Fibroblast of the aortic adventitia (primary cell): ENCODE data around the gene KIF16B. TPM values are rescaled to one million over a fixed set of nuclear protein-coding genes. Genes with fewer than 3 reads are reported as not detected.

ENCODE experiments used
- DNase-seq: peaks from one replicate; pipeline ENCODE4 v3.0.0-alpha.2; 2010; ENCODE audit warnings: low read depth
- H3K4me3 ChIP-seq: 2 replicates; pipeline ENCODE4 v1.5.1; 2011; ENCODE audit warnings: low read depth, mild to moderate bottlenecking, control low read depth, low read length, moderate library complexity
- CTCF ChIP-seq: IDR thresholded peaks from 2 replicates; pipeline ENCODE4 v1.5.1; 2011; ENCODE audit warnings: mild to moderate bottlenecking, low read length, control low read depth, inconsistent platforms; ENCODE audit not compliant: insufficient read depth
- total RNA-seq: library from RNA; depleted of rRNA; stranded (reverse); fragments of >200 nt; gene quantifications from 2 replicates; pipeline ENCODE4 v1.2.3, GENCODE V29; 2012; ENCODE audit warnings: low replicate concordance

The KIF16B gene
- total RNA-seq, 1 donor: 14.5 TPM

- no peak for TF ChIP-seq CTCF
- no peak for DNase-seq
- H3K4me3 ChIP-seq: no peak overlapping the region
These were observed 271.3 kb downstream of the KIF16B start for GRCh38 chr20:16301986-16302385.

GRCh38 chr20:16299897-16300296, 273.4 kb downstream of the KIF16B start:
- H3K4me3 ChIP-seq: no peak overlapping the region
- no peak for DNase-seq
- TF ChIP-seq CTCF: no peak

GRCh38 chr20:16296931-16297330, 276.3 kb downstream of the KIF16B start:
- peak; percentile 15 for DNase-seq
- no peak for TF ChIP-seq CTCF

GRCh38 chr20:16295534-16295933, 277.7 kb downstream of the KIF16B start:
- H3K4me3 ChIP-seq: no peak overlapping the region
- TF ChIP-seq CTCF: no peak
- DNase-seq: no peak

More at GRCh38 chr20:16296931-16297330, 276.3 kb downstream of the KIF16B start:
- no peak overlapping the region for H3K4me3 ChIP-seq

- no peak for TF ChIP-seq CTCF
- DNase-seq: no peak
- H3K4me3 ChIP-seq: no peak overlapping the region
These were observed 279.7 kb downstream of the KIF16B start for GRCh38 chr20:16293590-16293989.

- H3K4me3 ChIP-seq: no peak overlapping the region
- no peak for TF ChIP-seq CTCF
- no peak for DNase-seq
These were observed 280.9 kb downstream of the KIF16B start for GRCh38 chr20:16292226-16292880.

- DNase-seq: no peak
- no peak overlapping the region for H3K4me3 ChIP-seq
These were observed 282.9 kb downstream of the KIF16B start for GRCh38 chr20:16290358-16290757.

More at GRCh38 chr20:16290358-16290757, 282.9 kb downstream of the KIF16B start:
- no peak for TF ChIP-seq CTCF
